Lung microvascular endothelial cell (primary cell): ENCODE data around the gene DDOST. TPM values are rescaled to one million over a fixed set of nuclear protein-coding genes. Genes with fewer than 3 reads are reported as not detected.

Experiments used
- DNase-seq, 2 donors: peaks; one replicate each; pipeline versions ENCODE4 v3.0.0 to v3.0.0-alpha.2; 2010; ENCODE audit warnings: low read depth in 2 of 2
- total RNA-seq: library from RNA; depleted of rRNA; stranded (reverse); fragments of >200 nt; gene quantifications from 2 replicates; pipeline ENCODE4 v1.2.1, GENCODE V29; 2014

Gene DDOST
- total RNA-seq, 1 donor from 2014 or later = 228 TPM

DNA sequence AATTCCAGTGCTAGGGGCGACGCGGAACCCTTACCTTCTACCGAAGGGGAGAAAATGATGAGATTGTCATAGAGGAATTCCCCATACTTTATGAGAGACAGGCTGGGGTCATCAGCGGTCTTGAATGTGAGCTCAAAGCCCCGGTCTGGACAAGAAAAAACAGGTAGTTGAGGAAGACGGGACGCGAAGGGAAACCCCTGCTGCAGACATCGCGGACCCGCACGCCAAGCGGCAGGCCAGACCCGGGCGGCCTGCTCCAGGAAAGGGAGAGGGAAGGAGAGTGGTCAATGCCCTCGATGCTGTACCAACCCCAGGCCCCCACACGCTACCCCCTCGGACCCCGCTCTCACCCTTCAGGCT lies 342 bp downstream of the DDOST start:
- DNase-seq = peak in 1 of 2 donors; percentile 32

- DNase-seq = no peak
Measured at GRCh38 chr1:20660363-20660762, 806 bp downstream of the DDOST start.

GRCh38 chr1:20658166-20658915 lies 2.8 kb downstream of the DDOST start:
- peak in 1 of 2 donors; percentile 42 for DNase-seq

GRCh38 chr1:20657024-20657423 lies 4.1 kb downstream of the DDOST start:
- no peak for DNase-seq

- no peak for DNase-seq
Measured at GRCh38 chr1:20654104-20654690, 7.0 kb downstream of the DDOST start.

- DNase-seq = no peak
Measured at GRCh38 chr1:20652300-20652699, 8.9 kb downstream of the DDOST start.

DNA sequence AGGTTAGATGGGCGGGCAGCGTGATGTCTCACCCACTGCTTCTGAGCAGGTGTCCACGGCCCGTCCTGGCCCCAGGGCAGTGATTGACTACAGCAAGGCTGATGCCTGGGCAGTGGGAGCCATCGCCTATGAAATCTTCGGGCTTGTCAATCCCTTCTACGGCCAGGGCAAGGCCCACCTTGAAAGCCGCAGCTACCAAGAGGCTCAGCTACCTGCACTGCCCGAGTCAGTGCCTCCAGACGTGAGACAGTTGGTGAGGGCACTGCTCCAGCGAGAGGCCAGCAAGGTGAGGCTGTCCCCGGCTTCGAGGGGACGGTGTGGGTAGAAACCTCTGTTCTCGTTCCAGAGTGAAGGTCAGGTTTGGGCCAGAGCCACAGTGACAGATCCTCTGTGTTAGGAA lies 12.2 kb downstream of the DDOST start:
- no peak for DNase-seq

- no peak for DNase-seq
Measured at GRCh38 chr1:20648438-20648837, 12.7 kb downstream of the DDOST start.

DNA sequence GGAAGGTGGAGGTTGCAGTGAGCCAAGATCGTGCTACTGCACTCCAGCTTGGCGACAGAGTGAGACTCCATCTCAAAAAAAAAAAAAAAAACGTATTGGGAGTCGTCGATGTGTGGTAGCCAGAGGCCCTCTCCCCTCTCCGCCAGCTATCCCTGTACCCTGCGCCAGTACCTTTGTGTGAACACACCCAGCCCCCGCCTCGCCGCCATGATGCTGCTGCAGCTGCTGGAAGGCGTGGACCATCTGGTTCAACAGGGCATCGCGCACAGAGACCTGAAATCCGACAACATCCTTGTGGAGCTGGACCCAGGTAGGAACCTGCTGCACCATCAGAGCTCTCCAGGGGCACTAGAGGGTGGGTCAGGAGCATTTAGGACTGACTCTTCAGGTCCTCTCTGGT lies 15.8 kb downstream of the DDOST start:
- DNase-seq = no peak

GRCh38 chr1:20644416-20644815 lies 16.8 kb downstream of the DDOST start:
- no peak for DNase-seq

DNA sequence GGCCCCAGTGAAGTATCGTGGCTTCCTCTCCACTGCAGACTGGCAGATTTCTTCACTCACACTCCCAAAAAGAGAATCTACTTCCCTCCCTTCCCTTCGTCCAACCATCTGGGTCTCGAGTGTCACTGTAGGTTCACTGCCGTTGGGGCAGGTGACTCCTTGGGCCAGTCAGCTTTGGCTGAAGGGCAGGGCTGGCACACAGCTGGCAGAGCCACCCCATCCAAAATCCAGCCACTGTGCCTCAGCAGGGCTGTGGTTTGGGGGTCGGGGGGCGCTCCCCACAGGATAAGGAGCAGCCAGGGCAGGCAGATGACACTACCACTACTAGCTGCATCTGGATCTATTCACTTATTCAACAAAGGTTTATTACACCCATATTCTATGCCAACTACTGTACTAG lies 18.1 kb downstream of the DDOST start:
- DNase-seq = no peak

GRCh38 chr1:20641975-20642374 lies 19.2 kb downstream of the DDOST start:
- no peak for DNase-seq

DNA sequence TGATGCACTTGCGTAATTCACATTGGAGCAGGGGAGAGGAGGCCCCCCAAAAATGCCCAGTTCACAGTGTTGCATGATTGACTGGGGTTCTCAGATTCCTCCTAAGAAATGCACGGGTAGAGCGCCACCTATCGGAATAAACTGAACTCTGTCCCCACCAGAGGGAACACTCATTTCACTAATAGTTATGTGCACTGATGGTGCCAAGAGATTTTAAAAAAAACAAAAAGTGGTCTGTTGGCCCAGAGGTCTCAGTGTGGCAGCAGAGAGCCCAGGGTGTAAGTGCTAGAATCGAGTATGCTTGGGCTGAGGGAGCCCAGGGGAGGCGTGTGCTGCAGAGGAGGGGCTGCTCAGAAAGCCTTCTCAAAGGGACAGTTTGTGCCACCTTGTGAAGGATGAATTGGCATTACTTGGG lies 21.0 kb downstream of the DDOST start:
- peak; percentile 64 to 77 for DNase-seq

- DNase-seq = no peak
Measured at GRCh38 chr1:20636785-20637347, 24.3 kb downstream of the DDOST start.

GRCh38 chr1:20634594-20635084 lies 26.5 kb downstream of the DDOST start:
- peak in 1 of 2 donors; percentile 17 for DNase-seq

DNA sequence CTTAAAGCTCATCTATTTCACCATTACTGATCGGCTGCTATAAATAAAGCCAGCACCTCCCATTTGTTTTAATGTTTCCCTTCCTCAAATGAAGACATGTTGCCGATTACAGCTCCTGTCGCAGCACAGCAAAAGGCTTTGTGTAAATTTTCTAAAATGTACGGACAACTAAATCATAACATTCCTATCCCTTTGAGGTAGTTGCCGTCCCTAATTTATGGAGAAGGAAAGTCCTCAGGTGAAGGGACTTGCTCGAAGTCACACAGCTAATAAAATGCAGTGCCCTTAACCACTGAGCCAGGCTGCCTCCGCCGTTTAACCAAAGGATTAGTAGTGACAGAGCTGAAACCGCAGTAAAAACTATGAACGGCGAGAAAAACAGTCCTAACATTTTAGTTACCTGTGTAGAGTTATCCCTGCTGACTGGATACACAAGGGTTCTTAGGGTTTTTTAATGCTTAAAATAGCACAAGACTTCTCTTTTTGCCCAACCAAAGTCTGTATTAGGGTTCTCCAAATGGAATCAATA lies 27.0 kb downstream of the DDOST start:
- DNase-seq = no peak

GRCh38 chr1:20633190-20634064 lies 27.7 kb downstream of the DDOST start, which contains the start of gene PINK1:
Gene PINK1 (plus strand): TSS chr1:20633458. CDS start chr1:20633549, 91 bp downstream.
- DNase-seq = peak; percentile 70 to 84

DNA sequence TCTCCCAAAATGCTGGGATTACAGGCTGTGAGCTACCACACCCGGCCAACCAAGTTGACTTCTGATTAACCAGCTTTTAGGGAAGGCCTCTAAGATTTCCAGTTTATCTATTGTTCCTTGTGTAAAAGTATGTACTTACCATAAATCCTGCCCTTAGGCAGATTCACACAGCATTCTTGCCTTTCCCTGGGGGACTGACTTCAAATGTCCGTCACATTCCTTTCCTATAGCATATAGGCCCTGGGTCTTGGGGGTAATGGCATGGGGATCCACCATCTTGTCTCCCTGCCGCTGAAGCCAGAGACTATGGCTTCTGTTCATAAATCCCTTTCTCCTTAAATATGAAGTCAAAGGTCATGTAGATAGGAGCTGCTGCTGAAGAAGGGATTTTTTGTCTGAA lies 28.8 kb downstream of the DDOST start:
- DNase-seq = no peak

DNA sequence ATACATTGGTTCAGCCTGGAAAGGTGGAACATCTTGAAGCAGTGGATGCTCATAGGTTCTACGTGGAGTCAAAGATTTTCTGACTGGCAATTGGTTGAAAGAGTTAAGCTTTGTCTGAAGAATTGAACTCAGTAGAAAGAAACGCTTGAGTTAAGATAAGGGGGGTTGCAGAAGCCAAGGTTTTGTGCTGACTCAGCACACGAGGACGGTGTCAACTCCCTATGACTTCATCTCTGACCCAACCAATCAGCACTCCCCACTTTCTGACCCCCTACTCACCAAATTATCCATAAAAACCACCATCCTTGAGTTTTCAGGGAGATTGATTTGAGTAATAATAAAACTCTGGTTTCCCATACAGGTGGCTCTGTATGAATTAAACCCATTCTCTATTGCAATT lies 30.4 kb downstream of the DDOST start:
- DNase-seq = no peak

DNA sequence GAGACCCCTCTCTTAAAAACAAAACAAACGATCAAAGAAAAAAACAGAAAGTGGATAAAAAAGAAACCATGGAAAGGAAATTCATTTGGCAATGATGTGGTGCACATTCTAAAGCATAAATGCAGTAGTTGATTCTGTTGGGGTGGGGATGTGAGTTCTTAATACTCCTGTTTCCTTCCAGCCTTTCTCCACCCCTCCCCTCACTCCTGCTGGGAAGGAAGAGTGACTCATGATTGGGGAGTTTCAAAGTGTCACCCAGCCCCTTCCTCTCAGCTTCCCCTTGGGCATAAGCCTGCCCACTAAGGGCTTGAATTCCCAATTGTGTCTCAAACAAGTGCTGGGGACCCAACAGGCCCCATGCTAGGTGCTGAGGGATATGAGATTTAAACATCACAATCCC lies 34.6 kb downstream of the DDOST start:
- DNase-seq = no peak

DNA sequence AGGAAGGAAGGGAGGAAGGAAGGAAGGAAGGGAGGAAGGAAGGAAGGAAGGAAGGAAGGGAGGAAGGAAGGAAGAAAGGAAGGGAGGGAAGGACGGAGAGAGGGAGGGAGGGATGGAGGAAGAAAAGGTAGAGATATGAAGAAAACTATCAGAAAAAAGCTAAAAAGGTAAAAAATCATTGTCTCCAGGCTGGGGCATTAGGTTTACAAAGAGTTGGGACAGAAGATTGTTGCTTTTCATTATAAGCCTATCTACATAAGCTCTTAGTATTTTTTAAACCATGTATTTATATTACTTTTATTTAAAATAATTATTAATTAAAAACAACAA lies 35.1 kb downstream of the DDOST start:
- DNase-seq = no peak
